NCI-H2196 treated with DMSO at 0.1 percent for 48 hours (cell line): ENCODE results near the gene GUCY2D.
"Not testable (repeated sequence)": the region's sequence is repeated elsewhere in the genome, so short reads cannot be mapped to it uniquely, and the experiment has no call there.

ENCODE experiments used
- DNase-seq: peaks from one replicate; lab custom pipeline; 2025; ENCODE audit not compliant: unreplicated experiment; lab: John Stamatoyannopoulos, UW

GUCY2D gene

DNA sequence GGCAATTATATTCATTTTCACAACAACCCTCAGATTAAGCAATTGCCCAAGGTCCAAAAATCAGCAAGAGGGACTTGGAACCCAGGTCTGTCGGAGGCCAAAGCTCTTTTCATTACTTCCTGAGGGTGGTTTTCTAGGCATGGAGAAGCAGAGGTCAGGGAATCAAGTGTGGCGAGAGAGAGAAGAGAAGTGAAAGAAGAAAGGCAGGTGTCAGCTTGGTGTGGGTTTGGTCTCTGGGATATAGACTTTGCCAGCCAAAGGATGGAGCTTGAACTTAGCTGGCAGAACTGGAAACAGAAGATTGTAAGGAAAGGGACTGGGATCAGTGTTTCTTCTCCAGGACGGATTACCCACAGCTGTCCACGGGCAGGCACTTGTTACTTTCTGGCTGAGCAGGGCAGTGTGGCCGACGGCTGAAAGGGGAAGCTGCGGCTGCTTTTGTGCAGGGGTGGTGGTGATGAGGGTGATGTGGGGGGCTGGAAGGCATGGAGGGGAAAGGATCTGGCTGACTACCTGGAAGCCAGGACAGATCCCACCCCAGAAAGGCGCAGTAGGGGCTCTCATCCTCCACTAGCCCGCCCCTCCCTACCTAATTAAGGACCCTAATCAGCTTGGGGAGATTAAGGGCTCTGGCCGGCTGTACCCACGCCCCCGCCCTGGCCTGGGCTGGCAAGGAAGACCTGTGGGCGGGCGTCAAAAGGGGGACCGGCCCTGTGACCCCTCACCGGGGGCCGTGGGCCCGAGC lies at the start of gene GUCY2D:
GUCY2D (plus strand) TSS at position 640 of the 745 bp plus-strand sequence. CDS start 433 bp downstream, outside the sequence.
- DNase-seq = no peak

- not testable (repeated sequence) for DNase-seq
Observed at GRCh38 chr17:7953266-7953665, 49.1 kb upstream of the GUCY2D start.

DNA sequence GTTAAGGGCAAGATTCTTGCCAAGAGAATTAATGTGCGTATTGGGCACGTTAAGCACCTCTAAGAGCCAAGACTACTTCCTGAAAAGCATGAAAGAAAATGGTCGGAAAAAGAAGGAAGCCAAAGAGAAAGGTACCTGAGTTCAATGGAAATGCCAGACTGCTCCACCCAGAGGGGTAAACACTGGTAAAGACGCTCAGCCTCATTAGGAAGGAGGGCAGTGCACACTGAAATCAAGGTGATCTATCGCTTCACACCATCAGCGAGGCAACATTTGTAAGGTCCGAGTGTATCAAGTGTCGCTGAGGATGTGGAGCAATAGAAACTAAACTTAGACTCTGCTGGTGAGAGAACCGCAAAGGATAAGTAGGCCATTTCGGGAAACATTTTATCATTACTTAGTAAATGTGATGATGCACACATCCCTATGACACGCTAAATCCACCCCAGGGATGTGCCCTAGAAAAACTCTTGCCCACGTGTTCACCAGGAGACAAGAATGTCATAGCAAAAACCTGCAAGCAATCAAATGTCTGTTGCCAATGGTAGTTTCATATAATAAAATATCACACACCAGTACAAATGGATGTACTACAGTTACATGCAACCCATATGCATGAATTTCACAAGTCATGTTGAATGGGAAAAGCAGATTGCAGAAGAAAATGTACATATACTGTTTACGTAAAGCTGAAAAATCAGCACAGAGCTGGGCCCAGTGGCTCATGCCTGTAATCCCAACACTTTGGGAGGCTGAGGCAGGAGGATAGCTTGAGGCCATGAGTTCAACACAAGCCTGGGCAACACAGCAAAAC lies 46.8 kb upstream of the GUCY2D start:
- DNase-seq = no peak

GRCh38 chr17:7956228-7956965 lies 46.0 kb upstream of the GUCY2D start:
- no peak for DNase-seq

DNA sequence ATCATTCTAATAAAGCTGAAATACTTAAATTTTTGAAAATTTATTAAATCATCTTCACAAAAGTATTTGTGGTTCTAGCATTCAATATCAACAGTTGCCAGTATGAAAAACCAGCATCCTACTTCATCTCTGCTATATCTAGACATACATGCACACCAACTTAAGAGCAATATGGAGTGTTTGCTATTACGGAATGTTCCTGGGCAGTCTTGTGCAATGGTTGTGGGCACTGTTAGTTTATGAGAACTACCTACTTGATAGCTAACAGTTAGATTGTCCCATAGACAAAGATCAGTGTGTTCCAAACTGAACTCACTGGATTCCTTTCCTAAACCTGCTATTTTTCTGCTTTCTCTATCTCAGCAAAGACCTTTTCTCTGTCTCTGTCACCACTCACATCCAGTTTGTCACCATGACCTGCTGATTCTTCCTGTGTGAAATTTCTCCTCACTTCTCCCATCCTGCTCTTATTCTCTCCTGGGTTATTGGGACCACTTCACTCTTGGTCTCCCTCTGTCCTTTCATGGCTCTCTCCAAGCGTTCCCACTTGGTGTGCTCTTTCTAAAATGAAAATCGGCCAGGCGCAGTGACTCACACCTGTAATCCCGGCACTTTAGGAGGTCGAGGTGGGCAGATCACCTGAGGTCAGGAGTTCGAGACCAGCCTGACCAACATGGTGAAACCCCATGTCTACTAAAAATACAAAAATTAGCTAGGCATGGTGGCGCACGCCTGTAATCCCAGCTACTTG lies 42.7 kb upstream of the GUCY2D start:
- no peak for DNase-seq

- DNase-seq = no peak
Observed at GRCh38 chr17:7961421-7961820, 41.0 kb upstream of the GUCY2D start.

GRCh38 chr17:7967751-7968150 lies 34.7 kb upstream of the GUCY2D start:
- no peak for DNase-seq

GRCh38 chr17:7969433-7969832 lies 33.0 kb upstream of the GUCY2D start:
- no peak for DNase-seq

GRCh38 chr17:7971651-7972050 lies 30.8 kb upstream of the GUCY2D start:
- no peak for DNase-seq

DNA sequence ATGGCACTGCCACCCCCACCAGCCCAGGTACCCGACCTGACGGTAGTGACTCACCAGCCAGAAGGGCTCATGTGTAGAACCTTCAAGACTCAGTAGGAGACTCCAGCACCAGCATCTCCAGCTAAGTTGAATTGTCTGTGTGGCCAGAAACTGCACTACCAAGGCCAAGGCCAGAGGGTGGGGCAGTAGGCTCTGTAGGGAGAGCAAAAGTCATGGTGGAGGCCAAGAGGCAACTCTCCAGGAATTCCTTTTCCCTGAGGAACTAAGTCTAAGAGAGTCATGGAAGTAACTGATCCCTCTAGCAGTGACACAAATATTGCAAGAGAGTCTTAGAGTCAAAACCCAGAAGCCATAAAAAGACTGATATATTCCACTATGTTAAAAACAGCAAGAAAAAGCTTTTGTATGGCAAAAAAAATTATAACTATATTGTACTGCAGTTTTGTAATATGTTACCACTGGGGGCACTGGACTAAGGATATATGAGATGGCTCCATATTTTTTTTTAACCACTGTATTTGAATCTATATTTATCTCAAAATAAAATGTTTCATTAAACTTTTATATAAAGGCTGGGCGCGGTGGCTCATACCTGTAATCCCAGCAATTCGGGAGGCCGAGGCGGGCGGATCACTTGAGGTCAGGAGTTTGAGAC lies 30.2 kb upstream of the GUCY2D start:
- DNase-seq = no peak

GRCh38 chr17:7974638-7975131 lies 27.7 kb upstream of the GUCY2D start:
- no peak for DNase-seq

DNA sequence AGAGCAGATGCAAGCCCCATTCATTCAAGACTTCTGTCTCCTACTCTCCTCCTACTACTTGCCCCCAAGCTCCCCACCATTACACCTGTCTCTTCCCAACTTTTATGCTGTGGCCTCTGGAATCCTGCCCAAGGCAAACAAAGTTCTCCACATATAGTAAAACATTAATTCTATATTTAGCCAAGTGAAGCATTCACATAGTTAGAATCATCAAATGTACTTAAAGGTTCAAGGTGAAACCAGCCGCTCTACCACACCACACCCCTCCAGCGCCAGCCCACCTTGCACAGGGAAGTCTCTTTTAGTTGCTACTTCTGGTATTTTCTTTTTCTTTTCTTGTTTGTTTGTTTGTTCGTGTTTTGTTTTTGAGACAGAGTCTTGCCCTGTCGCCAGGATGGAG lies 25.4 kb upstream of the GUCY2D start:
- DNase-seq = no peak

GRCh38 chr17:7977805-7978204 lies 24.6 kb upstream of the GUCY2D start:
- DNase-seq = no peak

GRCh38 chr17:7982173-7982572 lies 20.2 kb upstream of the GUCY2D start:
- no peak for DNase-seq

DNA sequence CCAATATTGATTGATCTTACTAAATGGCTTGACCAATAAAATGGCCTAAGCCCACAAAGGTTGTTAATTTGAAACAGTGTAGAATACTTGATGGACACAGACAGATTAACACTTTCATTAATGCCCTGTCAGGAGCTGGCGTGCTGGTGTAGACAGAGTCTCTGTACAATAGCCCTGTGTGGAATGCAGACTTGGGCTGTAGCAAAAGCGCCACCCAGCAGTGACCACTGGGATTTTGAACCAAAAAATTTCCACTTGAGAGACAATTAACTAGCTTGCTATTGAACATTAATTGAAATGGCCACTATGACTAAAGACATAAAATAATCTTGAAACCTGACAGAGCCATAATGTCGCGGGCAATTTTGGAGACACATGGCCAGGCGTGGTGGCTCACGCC lies 19.7 kb upstream of the GUCY2D start:
- DNase-seq = no peak

DNA sequence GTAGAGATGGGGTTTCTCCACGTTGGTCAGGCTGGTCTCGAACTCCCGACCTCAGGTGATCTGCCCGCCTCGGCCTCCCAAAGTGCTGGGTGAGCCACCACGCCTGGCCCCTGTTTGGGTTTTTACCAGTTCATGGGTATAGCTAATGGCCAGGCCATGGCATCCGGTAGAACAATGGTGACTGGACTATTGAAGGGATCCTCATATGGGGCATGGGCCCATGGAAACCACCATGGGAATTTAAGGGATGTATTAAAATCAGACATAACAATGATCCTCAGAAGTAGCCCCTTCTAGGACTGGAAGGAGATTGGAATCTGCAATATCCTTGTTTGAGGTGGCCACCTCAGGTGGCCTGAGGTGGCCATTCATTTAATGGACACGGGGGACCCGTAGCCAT lies 17.5 kb upstream of the GUCY2D start:
- no peak for DNase-seq

DNA sequence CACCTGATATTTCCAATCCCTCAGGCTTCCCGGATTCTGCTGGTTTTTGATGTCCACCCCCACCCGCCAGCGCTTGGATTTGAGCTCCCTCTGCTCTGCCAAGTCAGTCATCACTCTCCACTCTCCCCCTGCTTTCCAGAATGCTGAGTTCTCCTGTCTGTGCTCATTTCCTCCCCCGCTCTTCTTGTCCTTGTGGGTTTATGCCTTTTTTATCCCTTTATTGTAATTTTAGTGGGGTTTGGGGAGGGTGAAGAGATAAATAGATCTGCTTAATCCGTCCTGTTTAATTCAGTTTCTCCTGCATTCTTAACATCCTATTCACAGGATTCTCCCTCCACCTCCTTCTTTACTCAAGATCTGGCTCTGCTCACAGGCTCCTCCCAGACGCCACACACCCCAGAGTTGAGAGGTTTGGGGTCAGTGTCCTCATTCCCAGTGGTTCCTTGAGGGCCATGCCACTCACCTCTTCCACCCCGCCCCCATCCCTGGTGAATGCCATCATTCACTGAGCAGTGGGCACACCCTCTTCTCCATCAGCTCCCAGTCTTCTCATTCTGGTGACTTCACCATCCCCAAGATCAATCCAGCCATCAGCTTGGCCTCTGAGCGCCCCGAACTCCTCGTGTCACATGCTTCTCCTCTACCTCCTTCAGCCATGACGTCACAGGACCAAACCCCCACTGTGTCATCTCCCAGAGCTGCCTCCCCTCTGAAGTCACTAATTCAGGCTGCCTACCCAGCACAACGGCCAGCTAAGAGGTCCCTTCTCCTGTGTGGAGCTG lies 15.1 kb upstream of the GUCY2D start:
- DNase-seq = no peak

DNA sequence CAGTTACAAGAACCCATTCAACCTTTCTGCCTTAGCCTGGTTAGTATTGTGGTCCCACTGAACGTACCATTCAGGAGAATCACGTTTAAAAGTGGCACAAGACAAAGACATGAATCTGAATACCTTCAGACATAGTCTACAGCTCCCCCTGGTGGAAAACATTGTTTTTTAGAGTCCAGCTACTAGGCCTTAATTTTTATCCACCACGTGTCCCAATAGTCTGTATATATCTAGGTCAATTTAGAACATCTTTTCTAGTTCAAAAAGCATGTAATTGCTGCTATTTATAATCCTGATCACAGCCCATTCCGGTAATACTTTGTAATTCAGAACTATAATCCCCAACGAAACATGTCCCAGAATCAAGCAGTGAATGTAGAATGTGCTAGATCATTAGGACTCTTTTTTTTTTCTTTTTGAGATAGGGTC lies 13.7 kb upstream of the GUCY2D start:
- DNase-seq = peak; percentile 12
